Testis (tissue), 2 donors: ENCODE data around the gene YEATS2.

Source experiments
- POLR2A ChIP-seq: fragments of 450-650 bp; IDR thresholded peaks from one replicate; pipeline ENCODE4 v1.6.1; 2017; ENCODE audit warnings: antibody characterized with exemption, mild to moderate bottlenecking, moderate library complexity
- TF ChIP-seq, protein P1 (sequence below), 3 experiments: fragments of 450-650 bp in 2 of 3; fragments of 200-600 bp in 1 of 3; sonication (generic) in 1 of 3; IDR thresholded peaks; one replicate each; pipeline ENCODE4 v1.5.1; 2016 to 2019; ENCODE audit warnings: antibody characterized with exemption in 3 of 3, mild to moderate bottlenecking in 2 of 3, moderate library complexity in 1 of 3

GRCh38 chr3:183728204-183728603 lies 30.6 kb downstream of the YEATS2 start:
- TF ChIP-seq, protein P1, sequence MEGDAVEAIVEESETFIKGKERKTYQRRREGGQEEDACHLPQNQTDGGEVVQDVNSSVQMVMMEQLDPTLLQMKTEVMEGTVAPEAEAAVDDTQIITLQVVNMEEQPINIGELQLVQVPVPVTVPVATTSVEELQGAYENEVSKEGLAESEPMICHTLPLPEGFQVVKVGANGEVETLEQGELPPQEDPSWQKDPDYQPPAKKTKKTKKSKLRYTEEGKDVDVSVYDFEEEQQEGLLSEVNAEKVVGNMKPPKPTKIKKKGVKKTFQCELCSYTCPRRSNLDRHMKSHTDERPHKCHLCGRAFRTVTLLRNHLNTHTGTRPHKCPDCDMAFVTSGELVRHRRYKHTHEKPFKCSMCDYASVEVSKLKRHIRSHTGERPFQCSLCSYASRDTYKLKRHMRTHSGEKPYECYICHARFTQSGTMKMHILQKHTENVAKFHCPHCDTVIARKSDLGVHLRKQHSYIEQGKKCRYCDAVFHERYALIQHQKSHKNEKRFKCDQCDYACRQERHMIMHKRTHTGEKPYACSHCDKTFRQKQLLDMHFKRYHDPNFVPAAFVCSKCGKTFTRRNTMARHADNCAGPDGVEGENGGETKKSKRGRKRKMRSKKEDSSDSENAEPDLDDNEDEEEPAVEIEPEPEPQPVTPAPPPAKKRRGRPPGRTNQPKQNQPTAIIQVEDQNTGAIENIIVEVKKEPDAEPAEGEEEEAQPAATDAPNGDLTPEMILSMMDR (IDR thresholded peaks at IDR 0.05) = no peak
- no peak for TF ChIP-seq POLR2A
